HepG2 (cell line): ENCODE results near the gene SASS6. TPM values are rescaled to one million over a fixed set of nuclear protein-coding genes. Genes with fewer than 3 reads are reported as not detected.

Experiments
- ASH2L ChIP-seq: fragments of 300-600, 200-600 bp; sonication (generic); IDR thresholded peaks from 2 replicates; pipeline ENCODE4 v1.7.0; 2017; ENCODE audit warnings: low read depth, mild to moderate bottlenecking, moderate library complexity, mixed read lengths, low read length; ENCODE audit not compliant: insufficient read length
- DMAP1 ChIP-seq: IDR thresholded peaks from 2 replicates; pipeline ENCODE4 v1.6.1; 2016
- FOSL2 ChIP-seq: sonication (generic); formaldehyde crosslinking; IDR thresholded peaks from 2 replicates; pipeline ENCODE4 v1.4.0; 2020; ENCODE audit warnings: missing genetic modification reagents
- FOXK1 ChIP-seq: sonication (generic); formaldehyde crosslinking; IDR thresholded peaks from 2 replicates; pipeline ENCODE4 v1.4.0; 2020; ENCODE audit warnings: low read depth, missing genetic modification reagents, borderline replicate concordance
- HMG20B ChIP-seq: conservative IDR thresholded peaks from 2 replicates; pipeline ENCODE4 v1.6.1; 2016; ENCODE audit warnings: missing genetic modification reagents, missing compliant biosample characterization
- HOMEZ ChIP-seq: IDR thresholded peaks from 2 replicates; pipeline ENCODE4 v1.6.1; 2016; ENCODE audit warnings: low read depth
- KDM3A ChIP-seq: IDR thresholded peaks from 2 replicates; pipeline ENCODE4 v1.6.1; 2018; ENCODE audit warnings: low read depth, missing compliant biosample characterization
- KLF13 ChIP-seq: sonication (generic); formaldehyde crosslinking; IDR thresholded peaks from 2 replicates; pipeline ENCODE4 v1.4.0; 2020; ENCODE audit warnings: mild to moderate bottlenecking, missing genetic modification reagents
- NFKB2 ChIP-seq: sonication (generic); formaldehyde crosslinking; IDR thresholded peaks from 2 replicates; pipeline ENCODE4 v1.4.0; 2020; ENCODE audit warnings: missing genetic modification reagents, borderline replicate concordance
- SRSF1 ChIP-seq: fragments of 200-400 bp; formaldehyde crosslinking; optimal IDR thresholded peaks from 2 replicates; pipeline ENCODE3; 2017; ENCODE audit warnings: mild to moderate bottlenecking, low read depth, low read length, moderate library complexity
- TBP ChIP-seq: sonication (generic); formaldehyde crosslinking; IDR thresholded peaks from 2 replicates; pipeline ENCODE4 v1.5.0; 2020; ENCODE audit warnings: missing genetic modification reagents
- TERF1 ChIP-seq: sonication (generic); formaldehyde crosslinking; IDR thresholded peaks from 2 replicates; pipeline ENCODE4 v1.8.0; 2022; ENCODE audit warnings: mild to moderate bottlenecking, missing genetic modification reagents, moderate library complexity
- THAP8 ChIP-seq: sonication (generic); formaldehyde crosslinking; IDR thresholded peaks from 2 replicates; pipeline ENCODE4 v1.5.1; 2020; ENCODE audit warnings: missing genetic modification reagents, mild to moderate bottlenecking, borderline replicate concordance
- U2AF1 ChIP-seq: fragments of 200-400 bp; formaldehyde crosslinking; optimal IDR thresholded peaks from 2 replicates; pipeline ENCODE3; 2017; ENCODE audit warnings: mild to moderate bottlenecking, low read depth, low read length
- ZNF230 ChIP-seq: sonication (generic); formaldehyde crosslinking; IDR thresholded peaks from 2 replicates; pipeline ENCODE4 v1.4.0; 2020; ENCODE audit warnings: mild to moderate bottlenecking, missing genetic modification reagents
- ZNF256 ChIP-seq: sonication (generic); formaldehyde crosslinking; conservative IDR thresholded peaks from 2 replicates; pipeline ENCODE4 v1.4.0; 2020; ENCODE audit warnings: missing genetic modification reagents
- ZNF512 ChIP-seq: sonication (generic); formaldehyde crosslinking; IDR thresholded peaks from 2 replicates; pipeline ENCODE4 v1.4.0; 2020; ENCODE audit warnings: mild to moderate bottlenecking, missing genetic modification reagents
- ZNF563 ChIP-seq: sonication (generic); formaldehyde crosslinking; IDR thresholded peaks from 2 replicates; pipeline ENCODE4 v1.8.0; 2022; ENCODE audit warnings: mild to moderate bottlenecking, moderate library complexity, missing genetic modification reagents
- ZNF615 ChIP-seq: sonication (generic); formaldehyde crosslinking; IDR thresholded peaks from 2 replicates; pipeline ENCODE4 v1.5.0; 2020; ENCODE audit warnings: mild to moderate bottlenecking, missing genetic modification reagents, borderline replicate concordance
- ZNF746 ChIP-seq: sonication (generic); formaldehyde crosslinking; IDR thresholded peaks from 2 replicates; pipeline ENCODE4 v1.8.0; 2022; ENCODE audit warnings: mild to moderate bottlenecking, missing genetic modification reagents
- polyA plus RNA-seq, 8 experiments: library from polyadenylated mRNA; depleted of rRNA in 3 of 8; stranded (reverse) in 7 of 8; unstranded in 1 of 8; fragments of >200 nt; fragmentation: Illumina TruSeq in 4 of 8; extraction: Trizol in 4 of 8; gene quantifications; 2 replicates each; pipeline versions ENCODE4 v1.2.1 to v1.2.3, GENCODE V29; 2011 to 2016; ENCODE audit warnings: low read depth in 4 of 8, missing spikeins in 1 of 8, mixed read lengths in 1 of 8; ENCODE audit not compliant: insufficient read depth in 1 of 8
- total RNA-seq, 5 experiments: library from RNA; depleted of rRNA; stranded (reverse); fragments of >200 nt; fragmentation: Illumina TruSeq; extraction: Trizol; gene quantifications; 2 replicates each; pipeline ENCODE4 v1.2.3, GENCODE V29; 2016; ENCODE audit warnings: low read depth in 1 of 5
- TF ChIP-seq, protein P1 (sequence below), 2 experiments: fragments of 450-650 bp in 1 of 2; sonication (generic) in 1 of 2; formaldehyde crosslinking; IDR thresholded peaks; 2 replicates each; pipeline versions ENCODE4 v1.5.0 to v1.8.0; 2020 to 2022; ENCODE audit warnings: mild to moderate bottlenecking in 1 of 2, missing genetic modification reagents in 1 of 2
- TF ChIP-seq, protein P2 (sequence below): sonication (generic); formaldehyde crosslinking; IDR thresholded peaks from 2 replicates; pipeline ENCODE4 v1.5.0; 2020; ENCODE audit warnings: mild to moderate bottlenecking, missing genetic modification reagents

Gene SASS6
- total and polyA plus RNA-seq, 2 of the 13 experiments (the other 11 are each of a cell fraction or from before 2014, with no cell fraction given), result 2.3 to 10.7 TPM

GRCh38 chr1:100130552-100131077, 2.1 kb downstream of the SASS6 start (continued):
- TF ChIP-seq, protein P1, sequence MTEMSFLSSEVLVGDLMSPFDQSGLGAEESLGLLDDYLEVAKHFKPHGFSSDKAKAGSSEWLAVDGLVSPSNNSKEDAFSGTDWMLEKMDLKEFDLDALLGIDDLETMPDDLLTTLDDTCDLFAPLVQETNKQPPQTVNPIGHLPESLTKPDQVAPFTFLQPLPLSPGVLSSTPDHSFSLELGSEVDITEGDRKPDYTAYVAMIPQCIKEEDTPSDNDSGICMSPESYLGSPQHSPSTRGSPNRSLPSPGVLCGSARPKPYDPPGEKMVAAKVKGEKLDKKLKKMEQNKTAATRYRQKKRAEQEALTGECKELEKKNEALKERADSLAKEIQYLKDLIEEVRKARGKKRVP (CRISPR knock-in tag; IDR thresholded peaks at IDR 0.05), result no peak
- TF ChIP-seq TERF1 (no peak), FOXK1 (peak; percentile 34; the same call in 1 of the 2 replicates), ZNF563 (CRISPR knock-in tag) (no peak), KLF13 (CRISPR knock-in tag) (no peak), ZNF615 (no peak), THAP8 (CRISPR knock-in tag) (no peak), U2AF1 (no peak), ZNF746 (CRISPR knock-in tag) (no peak), ZNF512 (CRISPR knock-in tag) (no peak), ZNF230 (CRISPR knock-in tag) (no peak), KDM3A (CRISPR knock-in tag) (no peak), FOSL2 (CRISPR knock-in tag) (peak; percentile 56), TBP (CRISPR knock-in tag) (no peak), HOMEZ (CRISPR knock-in tag) (peak; percentile 33; the same call in 1 of the 2 replicates), NFKB2 (no peak), HMG20B (CRISPR knock-in tag) (0 out of 2 replicates have a peak, but pooled peaks have one; percentile 27), DMAP1 (CRISPR knock-in tag) (no peak), ZNF256 (CRISPR knock-in tag) (no peak), SRSF1 (no peak), ASH2L (no peak)
- TF ChIP-seq, protein P2, sequence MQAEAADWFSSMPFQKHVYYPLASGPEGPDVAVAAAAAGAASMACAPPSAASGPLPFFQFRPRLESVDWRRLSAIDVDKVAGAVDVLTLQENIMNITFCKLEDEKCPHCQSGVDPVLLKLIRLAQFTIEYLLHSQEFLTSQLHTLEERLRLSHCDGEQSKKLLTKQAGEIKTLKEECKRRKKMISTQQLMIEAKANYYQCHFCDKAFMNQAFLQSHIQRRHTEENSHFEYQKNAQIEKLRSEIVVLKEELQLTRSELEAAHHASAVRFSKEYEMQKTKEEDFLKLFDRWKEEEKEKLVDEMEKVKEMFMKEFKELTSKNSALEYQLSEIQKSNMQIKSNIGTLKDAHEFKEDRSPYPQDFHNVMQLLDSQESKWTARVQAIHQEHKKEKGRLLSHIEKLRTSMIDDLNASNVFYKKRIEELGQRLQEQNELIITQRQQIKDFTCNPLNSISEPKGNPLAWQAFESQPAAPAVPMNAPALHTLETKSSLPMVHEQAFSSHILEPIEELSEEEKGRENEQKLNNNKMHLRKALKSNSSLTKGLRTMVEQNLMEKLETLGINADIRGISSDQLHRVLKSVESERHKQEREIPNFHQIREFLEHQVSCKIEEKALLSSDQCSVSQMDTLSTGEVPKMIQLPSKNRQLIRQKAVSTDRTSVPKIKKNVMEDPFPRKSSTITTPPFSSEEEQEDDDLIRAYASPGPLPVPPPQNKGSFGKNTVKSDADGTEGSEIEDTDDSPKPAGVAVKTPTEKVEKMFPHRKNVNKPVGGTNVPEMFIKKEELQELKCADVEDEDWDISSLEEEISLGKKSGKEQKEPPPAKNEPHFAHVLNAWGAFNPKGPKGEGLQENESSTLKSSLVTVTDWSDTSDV, result no peak
